Lower leg skin (tissue), 4 donors: ENCODE measurements around the gene RTP2. TPM values are rescaled to one million over a fixed set of nuclear protein-coding genes. Genes with fewer than 3 reads are reported as not detected.
"Not testable (repeated sequence)": the region's sequence is repeated elsewhere in the genome, so short reads cannot be mapped to it uniquely, and the experiment has no call there.

Experiments
- DNase-seq, 2 donors: peaks; one replicate each; pipeline ENCODE4 v3.0.0-alpha.2; 2019; ENCODE audit warnings: low spot score in 2 of 2
- H3K4me3 ChIP-seq: fragments of 200-600 bp; sonication (generic); 2 replicates; pipeline ENCODE4 v1.5.1; 2017; ENCODE audit warnings: mild to moderate bottlenecking, low read depth; ENCODE audit not compliant: poor library complexity, severe bottlenecking
- CTCF ChIP-seq, 3 donors: fragments of 450-650 bp; IDR thresholded peaks; one replicate each; pipeline ENCODE4 v1.5.1; 2016; ENCODE audit warnings: antibody characterized with exemption in 3 of 3, mild to moderate bottlenecking in 3 of 3, moderate library complexity in 2 of 3
- POLR2A ChIP-seq, 2 donors: fragments of 450-650 bp; IDR thresholded peaks; one replicate each; pipeline ENCODE4 v1.6.1; 2016 to 2017; ENCODE audit warnings: antibody characterized with exemption in 2 of 2, mild to moderate bottlenecking in 1 of 2, moderate library complexity in 1 of 2
- WGBS, 2 donors: methylation state at CpG; one replicate each; pipeline ENCODE4 v1.1.5; 2018; 5-methylcytosine and 5-hydroxymethylcytosine counted together
- intact Hi-C: fragments of 100-400 bp; cut with DNase I; formaldehyde crosslinking; loops from one replicate; pipeline ENCODE4 v1.15.0; 2023; ENCODE audit warnings: low total_unique reads
- total RNA-seq, 4 donors: library from RNA; depleted of rRNA; stranded (reverse); fragments of >200 nt; gene quantifications; one replicate each; pipeline ENCODE4 v1.1.0, GENCODE V29; 2016

Gene RTP2
- total RNA-seq, 4 donors from 2014 or later, result not detected

GRCh38 chr3:187684444-187684843, 17.9 kb downstream of the RTP2 start:
- DNase-seq, result no peak
- TF ChIP-seq POLR2A (IDR thresholded peaks at IDR 0.05), result no peak
- TF ChIP-seq CTCF (IDR thresholded peaks at IDR 0.05), result no peak
- WGBS, 2 donors, result 80 to 90% methylated on average over 1 of the region's 1 CpG
- intact Hi-C loops, result no loop called here
- no peak overlapping the region for H3K4me3 ChIP-seq

- DNase-seq, intact Hi-C loops, H3K4me3 ChIP-seq: not testable (repeated sequence)
- WGBS, 2 donors, result 86 to 88% methylated on average over 11 of the region's 11 CpGs
Observed at GRCh38 chr3:187681756-187682155, 20.6 kb downstream of the RTP2 start.

GRCh38 chr3:187679638-187680396, 22.5 kb downstream of the RTP2 start:
- 24 to 31% methylated on average over 7 of the region's 7 CpGs for WGBS, 2 donors
- intact Hi-C loops, result loop anchor here (5.0 kb wide), 1 partner anchor 358 kb away; no protein-coding TSS in a partner anchor
- peak; percentile 55 to 92 for DNase-seq
- H3K4me3 ChIP-seq, result no peak overlapping the region
- TF ChIP-seq POLR2A (IDR thresholded peaks at IDR 0.05) (no peak), CTCF (IDR thresholded peaks at IDR 0.05) (peak in 1 of 3 donors; percentile 71)

- intact Hi-C loops, result loop anchor here (5.0 kb wide), 1 partner anchor 356 kb away; no protein-coding TSS in a partner anchor
- no peak for DNase-seq
- WGBS, 2 donors, result 27 to 29% methylated on average over 5 of the region's 5 CpGs
- H3K4me3 ChIP-seq, result no peak overlapping the region
- TF ChIP-seq POLR2A (IDR thresholded peaks at IDR 0.05) (no peak), CTCF (IDR thresholded peaks at IDR 0.05) (no peak)
Observed at GRCh38 chr3:187678726-187679268, 23.6 kb downstream of the RTP2 start.

- no peak overlapping the region for H3K4me3 ChIP-seq
- TF ChIP-seq CTCF (IDR thresholded peaks at IDR 0.05), result no peak
- TF ChIP-seq POLR2A (IDR thresholded peaks at IDR 0.05), result no peak
- DNase-seq, result no peak
- intact Hi-C loops, result loop anchor here (5.0 kb wide), 1 partner anchor 355 kb away; no protein-coding TSS in a partner anchor
- WGBS, 2 donors, result 41 to 55% methylated on average over 1 of the region's 1 CpG
Observed at GRCh38 chr3:187677604-187678003, 24.8 kb downstream of the RTP2 start.

- 62 to 68% methylated on average over 3 of the region's 3 CpGs for WGBS, 2 donors
- no peak overlapping the region for H3K4me3 ChIP-seq
- intact Hi-C loops, result no loop called here
- DNase-seq, result no peak
- TF ChIP-seq POLR2A (IDR thresholded peaks at IDR 0.05) (no peak), CTCF (IDR thresholded peaks at IDR 0.05) (no peak)
Observed at GRCh38 chr3:187673012-187673411, 29.3 kb downstream of the RTP2 start.
